ENCODE measurements around the gene SMIM35.
"Not testable (repeated sequence)": the region's sequence is repeated elsewhere in the genome, so short reads cannot be mapped to it uniquely, and the experiment has no call there.

DNA sequence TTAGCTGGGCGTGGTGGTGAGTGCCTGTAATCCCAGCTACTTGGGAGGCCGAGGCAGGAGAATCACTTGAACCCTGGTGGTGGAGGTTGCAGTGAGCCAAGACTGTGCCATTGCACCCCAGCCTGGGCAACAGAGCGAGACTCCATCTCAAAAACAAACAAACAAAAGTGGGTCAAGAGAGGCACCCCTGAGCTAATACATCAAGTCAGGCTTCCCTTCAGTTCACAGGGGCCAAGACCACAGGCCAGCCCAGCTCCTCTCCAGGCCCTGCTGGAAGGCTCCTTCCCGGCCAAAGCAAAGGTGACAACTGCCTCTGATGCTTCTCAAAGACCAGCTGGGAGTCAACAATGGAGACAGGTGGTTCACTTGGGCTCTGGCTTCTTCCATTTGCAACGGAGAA lies 24.6 kb downstream of the SMIM35 start:
- TF ChIP-seq, protein P1, sequence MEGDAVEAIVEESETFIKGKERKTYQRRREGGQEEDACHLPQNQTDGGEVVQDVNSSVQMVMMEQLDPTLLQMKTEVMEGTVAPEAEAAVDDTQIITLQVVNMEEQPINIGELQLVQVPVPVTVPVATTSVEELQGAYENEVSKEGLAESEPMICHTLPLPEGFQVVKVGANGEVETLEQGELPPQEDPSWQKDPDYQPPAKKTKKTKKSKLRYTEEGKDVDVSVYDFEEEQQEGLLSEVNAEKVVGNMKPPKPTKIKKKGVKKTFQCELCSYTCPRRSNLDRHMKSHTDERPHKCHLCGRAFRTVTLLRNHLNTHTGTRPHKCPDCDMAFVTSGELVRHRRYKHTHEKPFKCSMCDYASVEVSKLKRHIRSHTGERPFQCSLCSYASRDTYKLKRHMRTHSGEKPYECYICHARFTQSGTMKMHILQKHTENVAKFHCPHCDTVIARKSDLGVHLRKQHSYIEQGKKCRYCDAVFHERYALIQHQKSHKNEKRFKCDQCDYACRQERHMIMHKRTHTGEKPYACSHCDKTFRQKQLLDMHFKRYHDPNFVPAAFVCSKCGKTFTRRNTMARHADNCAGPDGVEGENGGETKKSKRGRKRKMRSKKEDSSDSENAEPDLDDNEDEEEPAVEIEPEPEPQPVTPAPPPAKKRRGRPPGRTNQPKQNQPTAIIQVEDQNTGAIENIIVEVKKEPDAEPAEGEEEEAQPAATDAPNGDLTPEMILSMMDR (IDR thresholded peaks at IDR 0.05; ENCODE audit: insufficient read depth, low read length, poor library complexity, severe bottlenecking), result not testable (repeated sequence)
- TF ChIP-seq EZH2phosphoT487 (conservative IDR thresholded peaks at IDR 0.05; ENCODE audit: low read length), result not testable (repeated sequence)

Measured in SU-DHL-6 (cell line).